Activated naive CD4-positive, alpha-beta T cell (primary cell): Measurements from ENCODE around the gene CEACAM1.
A peak's percentile ranks its signal among the peaks of the same experiment; 100 is the strongest.
"Not testable (repeated sequence)": the region's sequence is repeated elsewhere in the genome, so short reads cannot be mapped to it uniquely, and the experiment has no call there.

Source experiments
- DNase-seq, 4 experiments: peaks; one replicate each; lab custom pipeline; 2025; lab: John Stamatoyannopoulos, UW

CEACAM1 gene

GRCh38 chr19:42548552-42548951, 20.3 kb upstream of the CEACAM1 start:
- DNase-seq = no peak

GRCh38 chr19:42547929-42548328, 19.6 kb upstream of the CEACAM1 start:
- no peak for DNase-seq

GRCh38 chr19:42546831-42547500, 18.7 kb upstream of the CEACAM1 start:
- no peak for DNase-seq

- no peak for DNase-seq
Observed at GRCh38 chr19:42544146-42544545, 15.9 kb upstream of the CEACAM1 start.

- no peak for DNase-seq
Observed at GRCh38 chr19:42542791-42543190, 14.5 kb upstream of the CEACAM1 start.

- no peak for DNase-seq
Observed at GRCh38 chr19:42540071-42540553, 11.8 kb upstream of the CEACAM1 start.

- DNase-seq = no peak
Observed at GRCh38 chr19:42538841-42539709, 10.8 kb upstream of the CEACAM1 start.

GRCh38 chr19:42535276-42535675, 7.0 kb upstream of the CEACAM1 start:
- DNase-seq = not testable (repeated sequence)

GRCh38 chr19:42534391-42534790, 6.1 kb upstream of the CEACAM1 start:
- no peak for DNase-seq

- no peak for DNase-seq
Observed at GRCh38 chr19:42532891-42533290, 4.6 kb upstream of the CEACAM1 start.

- DNase-seq = no peak
Observed at GRCh38 chr19:42531313-42531712, 3.0 kb upstream of the CEACAM1 start.

GRCh38 chr19:42529248-42529764, 1.0 kb upstream of the CEACAM1 start:
- DNase-seq = peak; percentile 17 to 52 (median 30)

- no peak for DNase-seq
Observed at GRCh38 chr19:42524943-42525342, 3.3 kb downstream of the CEACAM1 start.

- DNase-seq = no peak
Observed at GRCh38 chr19:42524250-42524649, 4.0 kb downstream of the CEACAM1 start.

GRCh38 chr19:42522262-42522661, 6.0 kb downstream of the CEACAM1 start:
- DNase-seq = not testable (repeated sequence)

- no peak for DNase-seq
Observed at GRCh38 chr19:42521346-42522030, 6.8 kb downstream of the CEACAM1 start.

GRCh38 chr19:42519108-42519507, 9.2 kb downstream of the CEACAM1 start:
- DNase-seq = no peak

- DNase-seq = no peak
Observed at GRCh38 chr19:42516771-42517170, 11.5 kb downstream of the CEACAM1 start.

GRCh38 chr19:42515241-42515832, 12.9 kb downstream of the CEACAM1 start:
- DNase-seq = no peak

GRCh38 chr19:42514449-42514848, 13.8 kb downstream of the CEACAM1 start:
- no peak for DNase-seq

GRCh38 chr19:42512743-42513304, 15.5 kb downstream of the CEACAM1 start:
- no peak for DNase-seq
